GM21723 (cell line): ENCODE data around the gene TRPM5.

Experiments
- ATAC-seq: cut with Tn5 transposase; IDR thresholded peaks from one replicate; pipeline ENCODE4 v1.9.1; 2021; ENCODE audit warnings: mild to moderate bottlenecking, moderate library complexity; ENCODE audit not compliant: unreplicated experiment

Gene TRPM5

DNA sequence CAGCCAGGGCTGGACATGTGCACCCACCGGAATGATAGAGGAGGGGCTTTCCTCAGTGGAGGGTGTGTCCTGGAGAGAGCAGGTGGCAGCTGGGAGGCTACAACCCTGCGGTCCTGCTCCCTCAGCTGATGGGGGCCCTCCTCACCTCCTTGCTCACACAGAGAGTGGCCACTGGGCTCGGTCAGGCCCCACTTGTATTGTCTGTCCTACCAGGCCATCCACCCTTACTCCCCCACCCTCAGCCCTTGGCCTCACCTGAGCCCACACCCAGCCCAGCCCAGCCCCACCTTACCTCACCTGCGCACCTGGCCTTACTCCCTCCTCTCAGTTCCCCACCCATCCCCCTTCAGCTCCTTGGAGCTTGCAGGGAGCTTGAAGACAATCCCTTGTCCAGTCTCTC, 3.1 kb downstream of the TRPM5 start:
- ATAC-seq, result no peak

DNA sequence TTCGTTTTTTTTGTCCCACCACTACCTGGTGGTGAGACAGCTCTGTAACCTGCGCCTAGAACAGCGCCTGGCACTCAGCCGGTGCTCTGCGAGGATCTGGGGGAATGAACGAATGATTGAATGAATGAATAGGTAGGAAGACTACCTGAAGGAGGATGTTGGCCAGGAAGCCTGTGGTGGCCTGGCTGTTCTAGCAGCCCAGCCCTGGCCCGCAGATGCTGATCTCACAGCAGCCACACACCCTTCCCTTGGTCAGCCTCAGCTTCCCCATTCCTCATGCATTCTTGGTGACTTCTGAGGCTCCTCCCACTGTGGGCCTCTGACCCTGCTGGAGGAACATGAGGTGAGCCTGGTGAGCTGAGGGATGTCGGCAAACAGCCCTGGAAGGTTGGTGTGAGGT, 3.7 kb downstream of the TRPM5 start:
- ATAC-seq, result no peak

DNA sequence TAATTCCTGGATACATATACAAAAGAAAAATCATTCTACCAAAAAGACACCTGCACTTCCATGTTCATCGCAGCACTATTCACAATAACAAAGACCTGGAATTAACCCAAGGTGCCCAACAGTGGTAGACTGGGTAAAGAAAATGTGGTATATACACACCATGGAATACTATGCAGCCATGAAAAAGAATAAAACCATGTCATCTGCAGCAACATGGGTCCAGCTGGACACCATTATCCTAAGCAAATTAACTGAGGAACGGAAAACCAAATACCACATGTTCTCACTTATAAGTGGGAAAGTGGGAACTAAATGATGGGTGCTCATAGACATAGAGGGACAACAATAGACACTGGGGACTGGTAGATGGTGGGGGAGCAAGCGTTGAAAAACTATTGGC, 4.5 kb downstream of the TRPM5 start:
- no peak for ATAC-seq

- ATAC-seq, result no peak
Observed at GRCh38 chr11:2437516-2437915, 6.8 kb downstream of the TRPM5 start.

GRCh38 chr11:2436521-2437031, 7.7 kb downstream of the TRPM5 start:
- no peak for ATAC-seq

- no peak for ATAC-seq
Observed at GRCh38 chr11:2436013-2436520, 8.2 kb downstream of the TRPM5 start.

GRCh38 chr11:2435288-2436012, 8.9 kb downstream of the TRPM5 start:
- ATAC-seq, result no peak

GRCh38 chr11:2434506-2435255, 9.6 kb downstream of the TRPM5 start:
- ATAC-seq, result no peak

DNA sequence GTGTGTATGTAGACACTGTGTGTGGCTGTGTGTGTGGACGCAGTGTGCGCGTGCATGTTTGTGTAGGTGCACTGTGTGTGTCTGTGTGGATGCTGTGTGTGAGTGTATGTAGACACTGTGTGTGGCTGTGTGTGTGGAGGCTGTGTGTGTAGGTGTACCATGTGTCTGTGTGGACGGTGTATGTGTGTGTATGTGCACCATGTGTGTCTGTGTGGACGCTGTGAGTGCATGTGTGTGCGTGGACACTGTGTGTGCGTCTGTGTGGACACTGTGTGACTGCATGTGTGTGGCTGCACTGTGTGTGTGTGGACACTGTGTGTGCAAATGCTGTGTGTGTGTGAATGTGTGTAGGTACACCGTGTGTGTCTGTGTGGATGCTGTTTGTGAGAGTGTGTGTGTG, 10.3 kb downstream of the TRPM5 start:
- ATAC-seq, result no peak

DNA sequence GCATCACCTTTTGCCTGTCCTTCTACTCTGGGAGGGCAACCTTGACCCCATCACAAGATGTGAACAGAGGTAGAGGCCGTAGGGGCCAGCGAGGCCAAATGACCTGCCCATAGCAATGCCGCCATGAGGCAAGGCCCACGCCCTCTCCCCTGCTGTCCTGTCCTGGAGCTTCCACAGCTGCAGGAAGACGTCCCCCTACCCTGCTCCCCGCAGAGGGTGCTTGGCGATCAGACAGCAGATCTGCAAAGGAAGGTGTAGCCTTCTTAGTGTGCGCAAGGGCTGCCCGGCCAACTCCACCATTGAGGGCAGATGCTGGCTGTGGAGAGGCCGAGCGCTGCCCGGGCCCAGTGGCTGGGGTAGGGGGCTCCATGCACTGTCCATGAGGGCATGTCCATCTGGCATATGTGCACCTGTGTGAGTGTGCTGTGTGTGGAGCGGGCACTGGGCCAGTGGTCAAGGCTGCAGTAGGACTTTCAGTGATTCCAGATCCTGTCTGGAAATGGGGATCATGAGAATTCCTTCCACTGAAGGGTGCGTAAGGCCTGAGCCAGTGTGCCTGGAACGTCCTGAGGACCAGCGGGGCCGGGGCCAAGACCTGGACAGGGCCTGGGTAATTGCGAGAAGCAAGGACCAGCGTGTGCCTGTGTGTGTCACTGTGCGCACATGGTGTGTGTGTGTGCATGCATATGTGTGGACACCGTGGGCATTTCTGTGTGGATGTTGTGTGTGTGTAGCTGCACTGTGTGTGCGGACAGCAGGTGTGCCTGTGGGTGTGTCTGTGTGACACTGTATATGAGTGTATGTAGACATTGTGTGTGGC, 11.0 kb downstream of the TRPM5 start:
- no peak for ATAC-seq

DNA sequence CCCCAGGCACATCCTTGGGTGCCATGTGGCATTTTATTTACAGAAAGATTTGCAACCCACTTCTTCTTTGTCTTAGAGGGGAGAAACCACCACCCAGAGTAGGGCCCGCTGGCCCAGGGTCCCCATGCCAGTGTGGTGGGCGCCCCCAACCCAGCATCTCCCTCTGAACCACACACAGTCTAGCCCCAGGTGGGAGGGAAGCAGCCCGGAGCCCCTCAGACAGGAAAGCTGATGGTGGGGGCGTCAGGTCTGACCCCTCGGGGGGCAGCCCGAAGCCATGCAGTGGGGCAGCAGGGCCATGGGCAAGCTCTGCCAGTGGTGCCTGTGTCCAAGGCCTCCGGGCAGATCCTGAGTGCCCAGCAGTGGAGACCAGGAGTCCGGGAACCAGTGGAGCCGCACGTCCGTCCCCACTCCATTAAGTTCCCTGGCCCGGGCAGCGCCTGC, 11.7 kb downstream of the TRPM5 start:
- no peak for ATAC-seq

- ATAC-seq, result no peak
Observed at GRCh38 chr11:2432171-2432621, 12.1 kb downstream of the TRPM5 start.

DNA sequence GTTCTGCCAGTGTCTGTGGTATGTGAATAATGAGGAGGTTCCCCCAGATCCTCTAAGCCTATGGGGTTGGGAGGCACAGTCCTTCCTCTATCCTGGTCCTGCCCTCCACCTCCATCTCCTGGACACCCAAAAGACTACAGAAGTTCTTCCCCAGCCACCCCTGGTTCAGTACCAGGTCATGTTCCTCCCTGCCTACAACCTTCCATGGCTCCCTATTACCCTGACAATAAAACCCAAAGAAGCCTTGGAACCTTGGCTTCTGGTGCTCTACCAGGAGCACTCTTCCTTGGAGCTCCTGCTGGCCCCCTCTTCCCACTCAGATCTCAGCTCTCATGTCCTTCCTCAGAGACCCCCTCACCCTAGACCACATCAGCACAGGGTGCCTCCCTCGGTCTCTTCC, 12.9 kb downstream of the TRPM5 start:
- no peak for ATAC-seq

- no peak for ATAC-seq
Observed at GRCh38 chr11:2428322-2428795, 16.0 kb downstream of the TRPM5 start.

- no peak for ATAC-seq
Observed at GRCh38 chr11:2427721-2428321, 16.5 kb downstream of the TRPM5 start.

- no peak for ATAC-seq
Observed at GRCh38 chr11:2426826-2427521, 17.3 kb downstream of the TRPM5 start.

GRCh38 chr11:2426221-2426620, 18.1 kb downstream of the TRPM5 start:
- no peak for ATAC-seq

DNA sequence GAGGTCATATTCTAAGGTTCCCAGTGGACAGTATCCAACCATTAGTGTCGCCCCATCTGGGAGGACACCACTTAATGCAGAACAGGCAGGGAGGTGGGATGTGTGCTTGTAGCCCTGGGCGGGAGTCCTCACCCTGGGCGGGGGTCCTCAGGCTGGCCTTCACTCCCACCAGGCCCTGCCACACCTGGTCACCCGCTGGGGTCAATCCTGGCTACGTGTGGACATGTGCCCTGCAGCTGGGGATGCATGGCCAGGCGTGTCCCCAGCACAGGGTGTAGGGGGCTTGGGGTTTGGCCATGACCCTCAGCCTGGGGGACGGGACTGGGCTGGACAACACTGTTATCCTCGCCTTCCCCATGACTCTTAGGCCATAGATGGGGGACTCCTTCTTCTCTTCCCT, 18.8 kb downstream of the TRPM5 start:
- ATAC-seq, result no peak

- ATAC-seq, result no peak
Observed at GRCh38 chr11:2424811-2425495, 19.4 kb downstream of the TRPM5 start.
